Ishikawa (cell line): ENCODE measurements around the gene FAT3.

Experiments used
- CEBPB ChIP-seq: IDR thresholded peaks from 2 replicates; pipeline ENCODE4 v1.6.1; 2012
- CREB1 ChIP-seq: IDR thresholded peaks from 2 replicates; pipeline ENCODE4 v1.6.1; 2012; ENCODE audit warnings: low read depth
- EGR1 ChIP-seq: IDR thresholded peaks from 2 replicates; pipeline ENCODE4 v1.6.1; 2012
- EP300 ChIP-seq: IDR thresholded peaks from 2 replicates; pipeline ENCODE4 v1.6.1; 2012; ENCODE audit warnings: borderline replicate concordance
- FOXM1 ChIP-seq: IDR thresholded peaks from 2 replicates; pipeline ENCODE4 v1.6.1; 2012; ENCODE audit warnings: low read depth, borderline replicate concordance
- NFIC ChIP-seq: IDR thresholded peaks from 2 replicates; pipeline ENCODE4 v1.6.1; 2012
- RAD21 ChIP-seq: IDR thresholded peaks from 2 replicates; pipeline ENCODE4 v1.6.1; 2012; ENCODE audit warnings: low read depth
- TAF1 ChIP-seq: IDR thresholded peaks from 2 replicates; pipeline ENCODE4 v1.6.1; 2012; ENCODE audit warnings: low read depth, mild to moderate bottlenecking
- TCF12 ChIP-seq: IDR thresholded peaks from 2 replicates; pipeline ENCODE4 v1.6.1; 2012; ENCODE audit warnings: low read depth
- TEAD4 ChIP-seq: IDR thresholded peaks from 2 replicates; pipeline ENCODE4 v1.6.1; 2012
- YY1 ChIP-seq: IDR thresholded peaks from 2 replicates; pipeline ENCODE4 v1.6.1; 2012; ENCODE audit warnings: low read depth
- ZBTB7A ChIP-seq: IDR thresholded peaks from 2 replicates; pipeline ENCODE4 v1.6.1; 2012; ENCODE audit warnings: low read depth
- TF ChIP-seq, protein P1 (sequence below): IDR thresholded peaks from 2 replicates; pipeline ENCODE4 v1.6.1; 2012
- TF ChIP-seq, protein P2 (sequence below): IDR thresholded peaks from 2 replicates; pipeline ENCODE4 v1.6.1; 2012; ENCODE audit warnings: low read depth, mild to moderate bottlenecking
- TF ChIP-seq, protein P3 (sequence below): IDR thresholded peaks from 2 replicates; pipeline ENCODE4 v1.6.1; 2012

Gene FAT3

DNA sequence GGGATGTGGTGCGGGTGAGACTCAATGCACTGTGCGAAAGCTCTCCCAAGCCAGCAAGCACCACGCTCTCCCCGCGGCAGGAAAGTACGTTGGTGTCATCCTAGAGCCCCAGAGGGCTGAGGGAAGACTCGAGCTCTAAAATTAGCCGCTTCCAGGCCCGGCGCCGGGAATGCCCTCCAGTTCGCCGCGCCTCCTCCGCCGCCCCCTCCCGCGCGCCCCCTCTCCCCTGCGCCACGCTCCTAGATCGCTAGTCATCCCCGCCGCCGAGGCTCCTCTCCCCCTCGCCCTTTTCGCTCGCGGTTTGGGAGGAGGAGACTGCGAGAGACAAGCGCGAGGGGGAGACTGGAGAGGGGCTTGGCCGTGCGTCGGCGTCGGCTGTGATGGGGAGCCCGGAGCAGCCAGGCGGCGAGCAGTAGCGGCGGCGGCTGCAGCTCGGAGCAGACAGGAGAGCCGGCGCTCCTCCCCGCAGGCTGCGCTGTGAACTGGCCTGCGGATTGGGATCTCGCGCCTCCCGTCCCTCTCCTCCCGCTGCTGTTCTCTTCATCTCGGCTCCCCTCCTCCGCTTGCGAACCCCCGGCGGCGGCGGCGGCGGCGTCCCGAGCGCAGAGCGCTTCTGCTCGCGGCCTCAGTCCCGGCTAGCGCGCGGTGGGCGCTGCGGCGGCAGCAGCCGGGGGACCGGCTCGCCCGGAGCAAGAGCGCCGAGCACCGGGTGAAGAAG is at the start of gene FAT3:
Gene FAT3, plus strand, starts transcription at position 412 of the 718 bp plus-strand sequence. CDS start 127,295 bp downstream, outside the sequence.
- TF ChIP-seq, protein P1, sequence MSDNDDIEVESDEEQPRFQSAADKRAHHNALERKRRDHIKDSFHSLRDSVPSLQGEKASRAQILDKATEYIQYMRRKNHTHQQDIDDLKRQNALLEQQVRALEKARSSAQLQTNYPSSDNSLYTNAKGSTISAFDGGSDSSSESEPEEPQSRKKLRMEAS: no peak
- TF ChIP-seq NFIC: no peak
- TF ChIP-seq, protein P2, sequence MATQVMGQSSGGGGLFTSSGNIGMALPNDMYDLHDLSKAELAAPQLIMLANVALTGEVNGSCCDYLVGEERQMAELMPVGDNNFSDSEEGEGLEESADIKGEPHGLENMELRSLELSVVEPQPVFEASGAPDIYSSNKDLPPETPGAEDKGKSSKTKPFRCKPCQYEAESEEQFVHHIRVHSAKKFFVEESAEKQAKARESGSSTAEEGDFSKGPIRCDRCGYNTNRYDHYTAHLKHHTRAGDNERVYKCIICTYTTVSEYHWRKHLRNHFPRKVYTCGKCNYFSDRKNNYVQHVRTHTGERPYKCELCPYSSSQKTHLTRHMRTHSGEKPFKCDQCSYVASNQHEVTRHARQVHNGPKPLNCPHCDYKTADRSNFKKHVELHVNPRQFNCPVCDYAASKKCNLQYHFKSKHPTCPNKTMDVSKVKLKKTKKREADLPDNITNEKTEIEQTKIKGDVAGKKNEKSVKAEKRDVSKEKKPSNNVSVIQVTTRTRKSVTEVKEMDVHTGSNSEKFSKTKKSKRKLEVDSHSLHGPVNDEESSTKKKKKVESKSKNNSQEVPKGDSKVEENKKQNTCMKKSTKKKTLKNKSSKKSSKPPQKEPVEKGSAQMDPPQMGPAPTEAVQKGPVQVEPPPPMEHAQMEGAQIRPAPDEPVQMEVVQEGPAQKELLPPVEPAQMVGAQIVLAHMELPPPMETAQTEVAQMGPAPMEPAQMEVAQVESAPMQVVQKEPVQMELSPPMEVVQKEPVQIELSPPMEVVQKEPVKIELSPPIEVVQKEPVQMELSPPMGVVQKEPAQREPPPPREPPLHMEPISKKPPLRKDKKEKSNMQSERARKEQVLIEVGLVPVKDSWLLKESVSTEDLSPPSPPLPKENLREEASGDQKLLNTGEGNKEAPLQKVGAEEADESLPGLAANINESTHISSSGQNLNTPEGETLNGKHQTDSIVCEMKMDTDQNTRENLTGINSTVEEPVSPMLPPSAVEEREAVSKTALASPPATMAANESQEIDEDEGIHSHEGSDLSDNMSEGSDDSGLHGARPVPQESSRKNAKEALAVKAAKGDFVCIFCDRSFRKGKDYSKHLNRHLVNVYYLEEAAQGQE: no peak
- TF ChIP-seq CREB1: no peak
- TF ChIP-seq TEAD4: no peak
- TF ChIP-seq EGR1: no peak
- TF ChIP-seq YY1: no peak
- TF ChIP-seq CEBPB: no peak
- no peak for TF ChIP-seq FOXM1
- TF ChIP-seq ZBTB7A: no peak
- TF ChIP-seq, protein P3, sequence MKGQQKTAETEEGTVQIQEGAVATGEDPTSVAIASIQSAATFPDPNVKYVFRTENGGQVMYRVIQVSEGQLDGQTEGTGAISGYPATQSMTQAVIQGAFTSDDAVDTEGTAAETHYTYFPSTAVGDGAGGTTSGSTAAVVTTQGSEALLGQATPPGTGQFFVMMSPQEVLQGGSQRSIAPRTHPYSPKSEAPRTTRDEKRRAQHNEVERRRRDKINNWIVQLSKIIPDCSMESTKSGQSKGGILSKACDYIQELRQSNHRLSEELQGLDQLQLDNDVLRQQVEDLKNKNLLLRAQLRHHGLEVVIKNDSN: no peak
- TF ChIP-seq TAF1: no peak
- TF ChIP-seq EP300: no peak
- TF ChIP-seq TCF12: no peak
- no peak for TF ChIP-seq RAD21

DNA sequence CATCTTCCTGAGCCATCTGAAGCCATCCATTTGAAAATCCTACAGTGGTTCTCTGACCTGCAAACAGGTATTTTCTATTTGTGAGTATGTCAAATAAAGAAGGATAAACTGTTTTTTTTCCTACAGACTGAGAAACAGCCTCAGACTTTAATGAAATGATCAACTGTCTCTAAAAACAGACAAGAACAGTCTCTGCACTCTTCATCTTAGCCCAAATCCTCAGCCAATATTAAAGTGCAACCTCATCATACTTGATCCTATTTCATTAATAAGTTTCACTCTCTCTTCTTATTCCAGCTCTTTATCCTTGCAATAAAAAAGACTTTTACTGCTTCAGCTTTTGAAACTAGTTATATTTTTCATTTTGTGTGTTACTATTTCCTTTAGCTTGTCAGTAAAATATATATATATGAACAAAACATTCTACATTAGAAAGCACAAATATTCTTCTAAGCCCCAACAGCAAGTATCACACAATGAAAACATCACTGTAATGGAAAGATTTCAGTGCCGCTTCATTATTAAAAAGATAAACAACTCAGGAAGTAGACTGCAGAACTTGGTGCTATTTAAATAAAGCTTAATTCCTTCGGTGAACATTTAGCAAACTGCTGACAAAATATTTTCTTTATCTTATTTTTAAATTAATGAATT is 45.5 kb upstream of the FAT3 start:
- TF ChIP-seq CEBPB: no peak
- no peak for TF ChIP-seq EP300
- no peak for TF ChIP-seq CREB1
- no peak for TF ChIP-seq EGR1
- TF ChIP-seq RAD21: no peak
- no peak for TF ChIP-seq NFIC
- TF ChIP-seq FOXM1: no peak
- no peak for TF ChIP-seq ZBTB7A
- TF ChIP-seq, protein P3: no peak
- TF ChIP-seq, protein P1: no peak
- TF ChIP-seq, protein P2: no peak
- TF ChIP-seq TCF12: no peak

DNA sequence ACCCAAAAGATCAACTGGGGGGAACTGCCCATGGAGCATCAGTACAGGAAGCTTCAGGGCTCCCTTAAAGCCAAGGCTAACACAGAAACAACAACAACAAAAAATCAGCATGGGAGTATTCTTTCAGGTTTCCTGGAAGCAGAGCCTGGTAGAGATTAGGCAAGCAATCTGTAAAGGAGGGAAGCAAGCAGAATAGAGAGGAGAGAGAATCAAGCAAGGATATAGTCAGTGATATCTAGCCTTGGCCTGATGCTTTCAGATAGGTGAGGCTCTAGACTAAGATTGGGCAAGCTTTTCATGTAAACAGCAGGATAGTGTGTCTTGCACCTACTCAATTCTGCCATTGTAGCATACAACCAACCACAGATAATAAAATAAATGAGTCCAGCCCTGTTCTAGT is 44.4 kb upstream of the FAT3 start:
- TF ChIP-seq CREB1 (no peak), RAD21 (no peak), TEAD4 (no peak), EGR1 (no peak), NFIC (no peak), CEBPB (no peak), EP300 (no peak), ZBTB7A (no peak), TAF1 (no peak)
- TF ChIP-seq, protein P2: no peak
- TF ChIP-seq, protein P3: no peak
- TF ChIP-seq, protein P1: no peak
